Caco-2 (cell line): ENCODE results near the gene FGF14. TPM values are rescaled to one million over a fixed set of nuclear protein-coding genes. Genes with fewer than 3 reads are reported as not detected.

Source experiments
- BruUV-seq: library from RNA; stranded (reverse); fragments of 400-500 nt; replicated peaks from 2 replicates; lab custom pipeline; 2021; lab: Mats Ljungman, UMichigan
- CTCF ChIA-PET: fragments of 300-600 bp; sonication (Branson Sonifier 250); formaldehyde crosslinking; loops from one replicate; lab custom pipeline; 2022; ENCODE audit warnings: antibody characterized with exemption; lab: Charles Lee
- POLR2A ChIA-PET: fragments of 300-600 bp; sonication (Branson Sonifier 250); formaldehyde crosslinking; loops from one replicate; lab custom pipeline; 2022; ENCODE audit warnings: antibody characterized with exemption; lab: Charles Lee
- DNase-seq, 2 experiments: peaks; one replicate each; pipeline versions ENCODE4 v3.0.0 to v3.0.0-alpha.2; 2020 to 2022
- H3K27me3 ChIP-seq: replicated peaks from 2 replicates; pipeline ENCODE4 v1.6.0; 2011; ENCODE audit warnings: low read length; ENCODE audit not compliant: control insufficient read depth, insufficient read depth
- H3K36me3 ChIP-seq: 2 replicates; pipeline ENCODE4 v1.5.1; 2011; ENCODE audit warnings: low read length; ENCODE audit not compliant: control insufficient read depth, insufficient read depth
- H3K4me1 ChIP-seq: fragments of 250-450 bp; sonication (Bioruptor Pico); 2 replicates; pipeline ENCODE4 v1.5.1; 2020; ENCODE audit warnings: mild to moderate bottlenecking
- H3K4me3 ChIP-seq: 2 replicates; pipeline ENCODE4 v1.5.1; 2011; ENCODE audit warnings: low read depth, mild to moderate bottlenecking, control low read depth, low read length
- H3K9me3 ChIP-seq: fragments of 250-450 bp; sonication (Bioruptor Pico); 2 replicates; pipeline ENCODE4 v1.5.1; 2020; ENCODE audit warnings: mild to moderate bottlenecking, moderate library complexity
- H3K27ac Mint-ChIP-seq: one replicate; pipeline ENCODE4 v1.8.0; 2022; ENCODE audit warnings: mixed read lengths; ENCODE audit not compliant: unreplicated experiment
- H3K27me3 Mint-ChIP-seq: one replicate; pipeline ENCODE4 v1.8.0; 2022; ENCODE audit warnings: mixed read lengths; ENCODE audit not compliant: insufficient read depth, unreplicated experiment
- H3K36me3 Mint-ChIP-seq: one replicate; pipeline ENCODE4 v1.8.0; 2022; ENCODE audit warnings: mild to moderate bottlenecking, mixed read lengths; ENCODE audit not compliant: insufficient read depth, unreplicated experiment
- H3K4me1 Mint-ChIP-seq: one replicate; pipeline ENCODE4 v1.8.0; 2022; ENCODE audit warnings: low read depth, mixed read lengths; ENCODE audit not compliant: unreplicated experiment
- H3K4me3 Mint-ChIP-seq: one replicate; pipeline ENCODE4 v1.8.0; 2022; ENCODE audit warnings: mild to moderate bottlenecking, moderate library complexity, mixed read lengths; ENCODE audit not compliant: unreplicated experiment
- H3K9me3 Mint-ChIP-seq: one replicate; pipeline ENCODE4 v1.8.0; 2022; ENCODE audit warnings: mixed read lengths; ENCODE audit not compliant: unreplicated experiment
- intact Hi-C: fragments of 100-400 bp; cut with micrococcal nuclease; formaldehyde crosslinking; loops from one replicate; pipeline ENCODE4 v1.10.0; 2022; ENCODE audit not compliant: unreplicated experiment
- total RNA-seq: library from RNA; stranded (reverse); gene quantifications from 2 replicates; pipeline ENCODE4 v1.2.3, GENCODE V29; 2022
- TF ChIP-seq, protein P1 (sequence below), 2 experiments: fragments of 200-600 bp in 1 of 2; IDR thresholded peaks; 1 replicate in 1 of 2; 2 replicates in 1 of 2; pipeline versions ENCODE4 v1.5.1 to v1.8.0; 2011 to 2022; ENCODE audit warnings: antibody characterized with exemption in 1 of 2, control low read depth in 1 of 2, inconsistent platforms in 1 of 2, low read depth in 1 of 2, low read length in 1 of 2, mild to moderate bottlenecking in 1 of 2, moderate library complexity in 1 of 2; ENCODE audit not compliant: insufficient read depth in 1 of 2, severe bottlenecking in 1 of 2, unreplicated experiment in 1 of 2

Gene FGF14
- total RNA-seq, 1 experiment from 2014 or later, result not detected

- Histone ChIP-seq H3K27me3 (no peaks in the 10 kb centered on the region), H3K36me3 (no peaks in the 10 kb centered on the region), H3K4me1 (no peaks in the 10 kb centered on the region), H3K4me3 (no peak overlapping the region), H3K9me3 (no peaks in the 10 kb centered on the region)
- intact Hi-C loops, result no loop called here
- no peaks in the 10 kb centered on the region for H3K36me3 Mint-ChIP-seq
- no peak for DNase-seq
- H3K4me1 Mint-ChIP-seq, result no peaks in the 10 kb centered on the region
- TF ChIP-seq, protein P1, sequence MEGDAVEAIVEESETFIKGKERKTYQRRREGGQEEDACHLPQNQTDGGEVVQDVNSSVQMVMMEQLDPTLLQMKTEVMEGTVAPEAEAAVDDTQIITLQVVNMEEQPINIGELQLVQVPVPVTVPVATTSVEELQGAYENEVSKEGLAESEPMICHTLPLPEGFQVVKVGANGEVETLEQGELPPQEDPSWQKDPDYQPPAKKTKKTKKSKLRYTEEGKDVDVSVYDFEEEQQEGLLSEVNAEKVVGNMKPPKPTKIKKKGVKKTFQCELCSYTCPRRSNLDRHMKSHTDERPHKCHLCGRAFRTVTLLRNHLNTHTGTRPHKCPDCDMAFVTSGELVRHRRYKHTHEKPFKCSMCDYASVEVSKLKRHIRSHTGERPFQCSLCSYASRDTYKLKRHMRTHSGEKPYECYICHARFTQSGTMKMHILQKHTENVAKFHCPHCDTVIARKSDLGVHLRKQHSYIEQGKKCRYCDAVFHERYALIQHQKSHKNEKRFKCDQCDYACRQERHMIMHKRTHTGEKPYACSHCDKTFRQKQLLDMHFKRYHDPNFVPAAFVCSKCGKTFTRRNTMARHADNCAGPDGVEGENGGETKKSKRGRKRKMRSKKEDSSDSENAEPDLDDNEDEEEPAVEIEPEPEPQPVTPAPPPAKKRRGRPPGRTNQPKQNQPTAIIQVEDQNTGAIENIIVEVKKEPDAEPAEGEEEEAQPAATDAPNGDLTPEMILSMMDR (IDR thresholded peaks at IDR 0.05; ENCODE audit: insufficient read depth in 1 of 2, low read depth in 1 of 2, low read length in 1 of 2, severe bottlenecking in 1 of 2, unreplicated experiment in 1 of 2), result no peak
- POLR2A ChIA-PET, result no interaction called here
- BruUV-seq, result no TSS peak
- H3K27ac Mint-ChIP-seq, result no peak overlapping the region
- peaks cover 2% of the 10 kb centered on the region for H3K27me3 Mint-ChIP-seq
- no peak overlapping the region for H3K4me3 Mint-ChIP-seq
- CTCF ChIA-PET, result no interaction called here
- H3K9me3 Mint-ChIP-seq, result no peaks in the 10 kb centered on the region
Observed at GRCh38 chr13:102003848-102004570, 397.8 kb downstream of the FGF14 start.

GRCh38 chr13:102002287-102002686 is 399.6 kb downstream of the FGF14 start:
- no peaks in the 10 kb centered on the region for H3K4me1 ChIP-seq
- H3K36me3 ChIP-seq, result no peaks in the 10 kb centered on the region
- Mint-ChIP-seq H3K27me3 (peaks cover 2% of the 10 kb centered on the region), H3K4me3 (no peak overlapping the region), H3K27ac (no peak overlapping the region), H3K9me3 (no peaks in the 10 kb centered on the region), H3K4me1 (no peaks in the 10 kb centered on the region), H3K36me3 (no peaks in the 10 kb centered on the region)
- POLR2A ChIA-PET, result no interaction called here
- H3K27me3 ChIP-seq, result no peaks in the 10 kb centered on the region
- intact Hi-C loops, result no loop called here
- H3K4me3 ChIP-seq, result no peak overlapping the region
- no peaks in the 10 kb centered on the region for H3K9me3 ChIP-seq
- TF ChIP-seq, protein P1 (IDR thresholded peaks at IDR 0.05; ENCODE audit: insufficient read depth in 1 of 2, low read depth in 1 of 2, low read length in 1 of 2, severe bottlenecking in 1 of 2, unreplicated experiment in 1 of 2), result no peak
- CTCF ChIA-PET, result no interaction called here
- BruUV-seq, result no TSS peak
- DNase-seq, result no peak

- Histone ChIP-seq H3K9me3 (no peaks in the 10 kb centered on the region), H3K27me3 (no peaks in the 10 kb centered on the region), H3K4me1 (no peaks in the 10 kb centered on the region), H3K4me3 (no peak overlapping the region), H3K36me3 (no peaks in the 10 kb centered on the region)
- BruUV-seq, result no TSS peak
- ChIA-PET CTCF (no interaction called here), POLR2A (no interaction called here)
- intact Hi-C loops, result no loop called here
- no peak for DNase-seq
- H3K27me3 Mint-ChIP-seq, result peaks cover 6% of the 10 kb centered on the region
- H3K4me1 Mint-ChIP-seq, result no peaks in the 10 kb centered on the region
- no peaks in the 10 kb centered on the region for H3K36me3 Mint-ChIP-seq
- no peak overlapping the region for H3K4me3 Mint-ChIP-seq
- TF ChIP-seq, protein P1 (IDR thresholded peaks at IDR 0.05; ENCODE audit: insufficient read depth in 1 of 2, low read depth in 1 of 2, low read length in 1 of 2, severe bottlenecking in 1 of 2, unreplicated experiment in 1 of 2), result no peak
- H3K27ac Mint-ChIP-seq, result no peak overlapping the region
- H3K9me3 Mint-ChIP-seq, result no peaks in the 10 kb centered on the region
Observed at GRCh38 chr13:102000764-102001163, 401.1 kb downstream of the FGF14 start.
